Fibroblast of villous mesenchyme (primary cell): Measurements from ENCODE around the gene CLASP1. TPM values are rescaled to one million over a fixed set of nuclear protein-coding genes. Genes with fewer than 3 reads are reported as not detected.
"Not testable (repeated sequence)": the region's sequence is repeated elsewhere in the genome, so short reads cannot be mapped to it uniquely, and the experiment has no call there.

Source experiments
- DNase-seq: peaks from one replicate; pipeline ENCODE4 v3.0.0-alpha.2; 2010; ENCODE audit warnings: low read depth
- H3K4me3 ChIP-seq: 2 replicates; pipeline ENCODE4 v1.5.1; 2011; ENCODE audit warnings: low read depth, mild to moderate bottlenecking, low read length
- CTCF ChIP-seq: IDR thresholded peaks from 2 replicates; pipeline ENCODE4 v1.5.1; 2012; ENCODE audit warnings: low read depth, mild to moderate bottlenecking, low read length; ENCODE audit not compliant: insufficient read depth
- total RNA-seq: library from RNA; depleted of rRNA; stranded (reverse); fragments of >200 nt; gene quantifications from 2 replicates; pipeline ENCODE4 v1.2.3, GENCODE V29; 2012

Gene CLASP1
- total RNA-seq, 1 donor = 58.3 TPM

GRCh38 chr2:121450301-121450700, 199.0 kb downstream of the CLASP1 start:
- H3K4me3 ChIP-seq = no peak overlapping the region
- no peak for DNase-seq
- no peak for TF ChIP-seq CTCF

GRCh38 chr2:121446647-121447241, 202.5 kb downstream of the CLASP1 start:
- no peak overlapping the region for H3K4me3 ChIP-seq
- TF ChIP-seq CTCF = no peak
- DNase-seq = no peak

GRCh38 chr2:121442889-121443288, 206.4 kb downstream of the CLASP1 start:
- no peak overlapping the region for H3K4me3 ChIP-seq
- no peak for TF ChIP-seq CTCF
- no peak for DNase-seq

- not testable (repeated sequence) for H3K4me3 ChIP-seq, DNase-seq
Measured at GRCh38 chr2:121438290-121438689, 211.0 kb downstream of the CLASP1 start.

GRCh38 chr2:121436918-121437317, 212.3 kb downstream of the CLASP1 start:
- TF ChIP-seq CTCF = no peak
- no peak for DNase-seq
- H3K4me3 ChIP-seq = no peak overlapping the region

GRCh38 chr2:121435790-121436189, 213.5 kb downstream of the CLASP1 start:
- DNase-seq = no peak
- no peak for TF ChIP-seq CTCF

GRCh38 chr2:121431214-121431613, 218.0 kb downstream of the CLASP1 start:
- no peak overlapping the region for H3K4me3 ChIP-seq
- no peak for DNase-seq
- no peak for TF ChIP-seq CTCF

More at GRCh38 chr2:121435790-121436189, 213.5 kb downstream of the CLASP1 start:
- no peak overlapping the region for H3K4me3 ChIP-seq
